Upper lobe of left lung (tissue), 4 donors: ENCODE measurements around the gene SAP30L.

Source experiments
- POLR2AphosphoS5 ChIP-seq, 2 donors: sonication (generic); formaldehyde crosslinking; IDR thresholded peaks; one replicate each; pipeline ENCODE4 v1.5.1; 2017; ENCODE audit warnings: antibody characterized with exemption in 2 of 2
- TF ChIP-seq, protein P1 (sequence below), 6 experiments: fragments of 450-650 bp in 4 of 6; fragments of 200-600 bp in 2 of 6; sonication (generic) in 2 of 6; IDR thresholded peaks; one replicate each; pipeline ENCODE4 v1.5.1; 2016 to 2019; ENCODE audit warnings: antibody characterized with exemption in 6 of 6

DNA sequence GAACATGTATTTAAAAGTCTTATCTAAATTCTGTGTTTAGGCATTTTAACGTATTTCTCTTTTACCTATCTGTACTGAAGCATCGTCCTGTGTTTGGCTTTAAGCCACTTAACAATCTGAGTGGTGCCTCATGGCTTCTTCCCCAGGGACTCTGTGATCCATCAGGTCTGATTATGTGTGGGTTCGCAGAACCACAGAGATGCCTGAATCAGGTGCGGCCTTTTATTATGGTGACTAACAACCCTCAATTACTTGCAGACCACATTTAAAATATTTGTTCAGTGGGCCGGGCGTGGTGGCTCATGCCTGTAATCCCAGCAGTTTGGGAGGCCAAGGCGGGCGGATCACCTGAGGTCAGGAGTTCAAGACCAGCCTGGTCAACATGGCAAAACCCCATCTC, 39.6 kb upstream of the SAP30L start:
- TF ChIP-seq, protein P1, sequence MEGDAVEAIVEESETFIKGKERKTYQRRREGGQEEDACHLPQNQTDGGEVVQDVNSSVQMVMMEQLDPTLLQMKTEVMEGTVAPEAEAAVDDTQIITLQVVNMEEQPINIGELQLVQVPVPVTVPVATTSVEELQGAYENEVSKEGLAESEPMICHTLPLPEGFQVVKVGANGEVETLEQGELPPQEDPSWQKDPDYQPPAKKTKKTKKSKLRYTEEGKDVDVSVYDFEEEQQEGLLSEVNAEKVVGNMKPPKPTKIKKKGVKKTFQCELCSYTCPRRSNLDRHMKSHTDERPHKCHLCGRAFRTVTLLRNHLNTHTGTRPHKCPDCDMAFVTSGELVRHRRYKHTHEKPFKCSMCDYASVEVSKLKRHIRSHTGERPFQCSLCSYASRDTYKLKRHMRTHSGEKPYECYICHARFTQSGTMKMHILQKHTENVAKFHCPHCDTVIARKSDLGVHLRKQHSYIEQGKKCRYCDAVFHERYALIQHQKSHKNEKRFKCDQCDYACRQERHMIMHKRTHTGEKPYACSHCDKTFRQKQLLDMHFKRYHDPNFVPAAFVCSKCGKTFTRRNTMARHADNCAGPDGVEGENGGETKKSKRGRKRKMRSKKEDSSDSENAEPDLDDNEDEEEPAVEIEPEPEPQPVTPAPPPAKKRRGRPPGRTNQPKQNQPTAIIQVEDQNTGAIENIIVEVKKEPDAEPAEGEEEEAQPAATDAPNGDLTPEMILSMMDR (IDR thresholded peaks at IDR 0.05), result no peak
- TF ChIP-seq POLR2AphosphoS5 (IDR thresholded peaks at IDR 0.05), result no peak
